ENCODE data around the gene CASQ2.

Gene CASQ2

DNA sequence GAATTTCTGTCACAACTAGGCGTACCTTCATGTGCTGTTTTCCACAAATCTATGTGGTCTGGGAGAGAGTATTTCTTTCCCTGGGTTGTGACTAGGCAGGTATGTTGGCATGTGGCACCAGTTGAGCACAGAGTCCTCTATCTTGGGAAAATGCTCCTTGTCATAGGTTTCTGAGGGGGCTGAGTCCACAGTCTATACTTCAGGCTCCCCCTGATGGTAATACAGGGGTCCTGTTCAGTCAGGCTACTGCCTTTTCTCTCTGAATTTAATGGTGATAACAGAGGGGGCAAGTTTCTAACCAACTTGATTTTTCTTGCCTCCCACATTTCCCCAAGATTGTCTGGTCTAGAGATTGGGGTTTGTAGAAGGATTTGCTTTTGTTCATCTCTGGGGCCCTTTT lies 90.9 kb downstream of the CASQ2 start:
- TF ChIP-seq, protein P1, sequence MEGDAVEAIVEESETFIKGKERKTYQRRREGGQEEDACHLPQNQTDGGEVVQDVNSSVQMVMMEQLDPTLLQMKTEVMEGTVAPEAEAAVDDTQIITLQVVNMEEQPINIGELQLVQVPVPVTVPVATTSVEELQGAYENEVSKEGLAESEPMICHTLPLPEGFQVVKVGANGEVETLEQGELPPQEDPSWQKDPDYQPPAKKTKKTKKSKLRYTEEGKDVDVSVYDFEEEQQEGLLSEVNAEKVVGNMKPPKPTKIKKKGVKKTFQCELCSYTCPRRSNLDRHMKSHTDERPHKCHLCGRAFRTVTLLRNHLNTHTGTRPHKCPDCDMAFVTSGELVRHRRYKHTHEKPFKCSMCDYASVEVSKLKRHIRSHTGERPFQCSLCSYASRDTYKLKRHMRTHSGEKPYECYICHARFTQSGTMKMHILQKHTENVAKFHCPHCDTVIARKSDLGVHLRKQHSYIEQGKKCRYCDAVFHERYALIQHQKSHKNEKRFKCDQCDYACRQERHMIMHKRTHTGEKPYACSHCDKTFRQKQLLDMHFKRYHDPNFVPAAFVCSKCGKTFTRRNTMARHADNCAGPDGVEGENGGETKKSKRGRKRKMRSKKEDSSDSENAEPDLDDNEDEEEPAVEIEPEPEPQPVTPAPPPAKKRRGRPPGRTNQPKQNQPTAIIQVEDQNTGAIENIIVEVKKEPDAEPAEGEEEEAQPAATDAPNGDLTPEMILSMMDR (IDR thresholded peaks at IDR 0.05; ENCODE audit: low read depth, low read length, missing control alignments) = peak; percentile 10
- no peak overlapping the region for H3K4me3 ChIP-seq (replicated peaks; ENCODE audit: low read depth, low read length)
- no peak for DNase-seq (ENCODE audit: extremely low read depth, low read depth)

DNA sequence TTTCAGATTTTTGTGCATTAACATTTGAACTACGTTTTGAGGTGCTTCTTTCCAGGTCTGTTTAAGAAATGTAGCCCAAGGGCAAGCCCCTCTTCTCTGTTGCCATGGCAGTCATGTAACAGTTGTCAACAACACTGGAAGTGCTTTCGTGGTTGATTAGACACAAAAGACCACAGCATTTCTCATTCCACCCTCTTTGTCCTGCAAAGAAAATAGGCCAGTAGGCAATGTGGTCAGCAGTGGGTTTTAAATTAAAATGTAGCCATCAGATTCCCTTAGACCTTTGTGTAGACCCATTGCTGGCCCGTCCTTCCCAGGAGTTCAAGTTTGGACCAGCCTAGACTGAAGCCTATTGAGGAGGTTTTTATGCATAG lies 91.3 kb downstream of the CASQ2 start:
- H3K4me3 ChIP-seq (replicated peaks; ENCODE audit: low read depth, low read length) = no peak overlapping the region
- TF ChIP-seq, protein P1 (IDR thresholded peaks at IDR 0.05; ENCODE audit: low read depth, low read length, missing control alignments) = no peak
- no peak for DNase-seq (ENCODE audit: extremely low read depth, low read depth)

DNA sequence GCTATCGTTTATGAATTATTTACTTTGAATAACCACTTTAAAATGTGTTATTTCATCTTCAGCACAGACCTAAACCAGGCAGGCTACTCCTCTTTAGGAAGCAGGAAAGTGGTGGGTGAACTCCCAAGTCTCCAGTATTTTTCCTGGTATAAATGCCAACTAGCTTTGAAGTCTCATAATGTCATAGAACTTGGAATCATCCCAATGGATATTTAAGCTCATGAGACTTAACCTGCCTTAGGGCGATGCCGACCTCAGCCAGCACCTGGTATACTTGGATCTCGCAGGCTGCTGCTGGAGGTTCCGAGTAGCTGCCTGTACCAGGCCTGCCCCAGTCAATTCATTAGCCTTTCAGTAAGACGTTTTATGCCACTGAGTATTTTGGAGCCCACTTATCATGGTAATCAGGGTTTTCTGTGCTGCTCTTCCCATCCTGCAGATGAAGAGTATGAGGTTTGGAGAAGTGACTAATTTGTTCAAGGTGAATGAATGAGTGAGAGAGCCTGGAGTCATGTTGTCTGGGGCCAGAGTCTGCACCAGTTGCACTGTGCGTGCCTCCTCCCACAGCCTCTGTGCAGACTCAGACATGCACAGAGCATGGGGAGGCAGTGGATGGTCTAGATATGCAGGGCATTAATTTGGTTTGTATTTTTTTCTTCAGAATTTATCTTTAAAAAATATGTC lies 91.9 kb downstream of the CASQ2 start:
- no peak for DNase-seq (ENCODE audit: extremely low read depth, low read depth)
- TF ChIP-seq, protein P1 (IDR thresholded peaks at IDR 0.05; ENCODE audit: low read depth, low read length, missing control alignments) = no peak

DNA sequence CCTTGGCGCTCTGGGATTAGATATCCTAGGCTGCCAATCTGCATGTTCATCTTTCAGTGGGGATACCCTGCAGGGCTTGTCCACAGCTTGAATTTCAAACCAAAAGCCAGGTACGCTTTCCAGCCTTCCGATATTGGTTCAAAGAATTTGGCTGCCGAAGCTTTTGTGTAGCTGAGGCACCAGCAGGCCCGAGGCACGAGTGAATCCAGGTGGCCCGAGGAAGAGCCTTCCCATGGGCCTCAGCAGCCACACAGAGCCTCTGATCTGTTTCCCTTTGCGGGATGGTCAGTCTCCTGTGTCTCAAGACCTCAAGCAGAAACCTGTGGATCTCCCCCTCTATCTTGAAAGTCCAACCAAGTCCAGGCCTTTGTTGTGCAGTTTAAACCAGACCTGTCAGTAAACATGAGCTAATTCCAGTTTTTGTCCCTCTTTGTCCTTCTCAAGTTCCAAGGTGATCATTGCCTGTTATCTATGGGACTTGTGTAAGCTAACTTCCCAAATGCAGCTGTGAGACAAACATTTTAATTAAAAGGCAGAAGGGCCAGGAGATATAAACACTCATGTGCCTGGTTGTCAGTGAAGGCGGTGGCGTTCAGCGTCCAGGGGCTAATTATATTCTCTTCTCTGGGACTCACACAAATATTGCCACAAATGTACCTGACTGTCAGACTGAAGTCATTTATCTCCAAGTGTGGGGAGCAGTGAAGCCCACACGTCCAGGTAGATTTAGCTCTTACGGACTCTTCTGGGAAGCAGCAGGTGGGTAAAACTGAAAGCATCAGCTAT lies 96.1 kb downstream of the CASQ2 start:
- no peak for DNase-seq (ENCODE audit: extremely low read depth, low read depth)
- no peak overlapping the region for H3K4me3 ChIP-seq (replicated peaks; ENCODE audit: low read depth, low read length)
- TF ChIP-seq, protein P1 (IDR thresholded peaks at IDR 0.05; ENCODE audit: low read depth, low read length, missing control alignments) = no peak

More for the DNA sequence above, 91.9 kb downstream of the CASQ2 start:
- H3K4me3 ChIP-seq (replicated peaks; ENCODE audit: low read depth, low read length) = no peak overlapping the region

DNA sequence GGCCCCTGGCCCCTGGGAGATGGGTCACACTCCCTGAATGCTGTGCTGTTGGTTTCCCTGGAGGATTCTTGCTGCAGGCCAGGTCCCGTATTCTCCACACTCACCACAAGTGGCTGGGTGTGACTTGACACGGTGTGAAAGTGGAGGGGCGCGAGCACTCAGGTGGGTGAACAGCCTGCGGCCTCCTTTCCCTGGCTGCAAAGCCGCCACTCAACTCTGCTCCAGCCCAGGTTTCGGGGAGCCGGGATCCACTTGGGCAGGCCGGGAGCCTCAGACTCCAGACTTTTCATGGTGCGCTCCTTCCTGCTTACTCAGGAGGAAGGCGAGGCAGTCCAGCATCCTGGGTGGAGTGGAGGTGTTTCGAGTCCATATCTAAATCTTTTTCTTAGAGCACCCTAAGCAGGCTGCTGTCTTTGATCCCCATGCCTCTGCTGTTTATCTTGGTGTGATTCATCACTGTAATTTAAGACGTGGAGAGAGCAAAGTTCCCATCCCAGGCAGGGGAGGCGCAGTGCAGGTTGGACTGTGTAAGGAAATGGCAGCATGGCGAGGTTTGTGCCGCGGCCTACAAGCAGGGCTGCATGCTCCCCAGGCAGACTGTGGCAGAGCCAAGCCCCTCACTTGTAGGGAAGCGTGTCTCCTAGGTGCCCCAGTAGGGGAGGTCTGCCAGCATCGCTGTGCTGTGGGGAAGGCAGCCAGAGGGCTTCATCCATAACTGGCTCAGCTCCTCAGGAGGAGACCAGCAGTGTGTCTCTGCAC lies 97.2 kb downstream of the CASQ2 start:
- no peak overlapping the region for H3K4me3 ChIP-seq (replicated peaks; ENCODE audit: low read depth, low read length)
- no peak for DNase-seq (ENCODE audit: extremely low read depth, low read depth)
- TF ChIP-seq, protein P1 (IDR thresholded peaks at IDR 0.05; ENCODE audit: low read depth, low read length, missing control alignments) = no peak

DNA sequence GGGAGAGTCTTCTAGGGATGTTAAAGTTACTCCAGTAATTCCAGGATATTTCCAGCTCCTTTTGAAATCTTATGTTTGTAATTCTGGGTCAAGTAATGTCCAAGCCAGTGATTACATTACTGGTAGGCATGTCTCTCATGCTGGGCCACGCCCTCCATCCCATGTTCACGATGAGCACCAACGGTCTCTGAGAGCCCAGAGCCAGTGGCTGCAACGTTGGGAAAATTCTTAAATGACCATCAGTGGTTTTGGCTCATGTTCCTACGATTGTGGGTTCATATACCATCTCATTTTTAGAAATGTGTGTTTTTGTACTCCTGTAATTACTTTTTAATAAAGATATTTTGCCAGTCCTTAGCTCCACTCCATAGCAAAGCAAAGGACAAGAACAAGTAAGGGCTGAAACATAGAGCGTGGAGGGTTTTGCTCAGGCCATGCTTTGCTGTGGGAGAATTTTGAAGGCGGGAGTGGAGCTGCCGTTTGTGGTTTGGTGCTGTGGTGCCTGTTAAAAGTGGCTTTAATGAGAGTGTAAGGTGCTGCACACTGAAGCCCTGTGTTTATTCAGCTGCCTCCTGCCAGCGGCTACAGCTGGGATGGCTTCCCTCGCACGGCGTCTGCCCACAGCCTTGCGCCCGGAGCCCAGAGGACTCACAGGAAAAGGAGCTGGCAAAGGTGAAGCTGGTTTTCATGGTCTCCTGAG lies 97.9 kb downstream of the CASQ2 start:
- no peak for DNase-seq (ENCODE audit: extremely low read depth, low read depth)
- TF ChIP-seq, protein P1 (IDR thresholded peaks at IDR 0.05; ENCODE audit: low read depth, low read length, missing control alignments) = no peak
- no peak overlapping the region for H3K4me3 ChIP-seq (replicated peaks; ENCODE audit: low read depth, low read length)
